Measurements from ENCODE around the gene MYO1D. TPM values are rescaled to one million over a fixed set of nuclear protein-coding genes. Genes with fewer than 3 reads are reported as not detected.

MYO1D gene
- total and polyA plus RNA-seq, 4 donors = 22.0 to 75.8 (median 61.4) TPM

- peaks cover 2 to 16% (median 8%) of the 10 kb centered on the region in 5 donors for H3K4me1 ChIP-seq (ENCODE audit: control insufficient read depth in 5 of 5, insufficient read depth in 5 of 5, low read length in 5 of 5)
- H3K36me3 ChIP-seq (ENCODE audit: control insufficient read depth in 4 of 4, insufficient read depth in 4 of 4, low read length in 4 of 4) = peaks cover 9 to 22% (median 10%) of the 10 kb centered on the region in 4 donors
- no peak for DNase-seq
- TF ChIP-seq, protein P1, sequence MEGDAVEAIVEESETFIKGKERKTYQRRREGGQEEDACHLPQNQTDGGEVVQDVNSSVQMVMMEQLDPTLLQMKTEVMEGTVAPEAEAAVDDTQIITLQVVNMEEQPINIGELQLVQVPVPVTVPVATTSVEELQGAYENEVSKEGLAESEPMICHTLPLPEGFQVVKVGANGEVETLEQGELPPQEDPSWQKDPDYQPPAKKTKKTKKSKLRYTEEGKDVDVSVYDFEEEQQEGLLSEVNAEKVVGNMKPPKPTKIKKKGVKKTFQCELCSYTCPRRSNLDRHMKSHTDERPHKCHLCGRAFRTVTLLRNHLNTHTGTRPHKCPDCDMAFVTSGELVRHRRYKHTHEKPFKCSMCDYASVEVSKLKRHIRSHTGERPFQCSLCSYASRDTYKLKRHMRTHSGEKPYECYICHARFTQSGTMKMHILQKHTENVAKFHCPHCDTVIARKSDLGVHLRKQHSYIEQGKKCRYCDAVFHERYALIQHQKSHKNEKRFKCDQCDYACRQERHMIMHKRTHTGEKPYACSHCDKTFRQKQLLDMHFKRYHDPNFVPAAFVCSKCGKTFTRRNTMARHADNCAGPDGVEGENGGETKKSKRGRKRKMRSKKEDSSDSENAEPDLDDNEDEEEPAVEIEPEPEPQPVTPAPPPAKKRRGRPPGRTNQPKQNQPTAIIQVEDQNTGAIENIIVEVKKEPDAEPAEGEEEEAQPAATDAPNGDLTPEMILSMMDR (IDR thresholded peaks at IDR 0.05; ENCODE audit: control extremely low read depth, extremely low read depth) = no peak
- no peak overlapping the region for H3K9ac ChIP-seq (ENCODE audit: insufficient read depth in 1 of 2, low read length in 2 of 2)
- H3K9me3 ChIP-seq (ENCODE audit: control insufficient read depth in 4 of 4, insufficient read depth in 3 of 4, low read length in 3 of 4) = no peaks in the 10 kb centered on the region
- no peak for ATAC-seq (ENCODE audit: insufficient read depth, low FRiP score)
- H3K27me3 ChIP-seq (ENCODE audit: control insufficient read depth in 3 of 3, insufficient read depth in 3 of 3, low read length in 2 of 3) = peaks cover 0 to 2% (median 0%) of the 10 kb centered on the region in 3 donors
- no peak overlapping the region for H3K4me3 ChIP-seq
- 44 to 53% methylated on average over 2 of the region's 2 CpGs for WGBS, 2 donors
- no peak overlapping the region for H3K27ac ChIP-seq (ENCODE audit: low read depth in 1 of 2, low read length in 1 of 2)
These were observed 431.0 kb downstream of the MYO1D start for GRCh38 chr17:32445971-32446370.

GRCh38 chr17:32445497-32445896, 431.4 kb downstream of the MYO1D start:
- ATAC-seq (ENCODE audit: insufficient read depth, low FRiP score) (no peak), DNase-seq (no peak)
- Histone ChIP-seq H3K27ac (ENCODE audit: low read depth in 1 of 2, low read length in 1 of 2) (peak overlapping the region in 1 of 2 donors; percentile 89), H3K27me3 (ENCODE audit: control insufficient read depth in 3 of 3, insufficient read depth in 3 of 3, low read length in 2 of 3) (peaks cover 0 to 2% (median 0%) of the 10 kb centered on the region in 3 donors), H3K4me1 (ENCODE audit: control insufficient read depth in 5 of 5, insufficient read depth in 5 of 5, low read length in 5 of 5) (peaks cover 2 to 16% (median 8%) of the 10 kb centered on the region in 5 donors), H3K9ac (ENCODE audit: insufficient read depth in 1 of 2, low read length in 2 of 2) (peak overlapping the region; percentile 77 to 85), H3K36me3 (ENCODE audit: control insufficient read depth in 4 of 4, insufficient read depth in 4 of 4, low read length in 4 of 4) (peaks cover 7 to 18% (median 10%) of the 10 kb centered on the region in 4 donors), H3K4me3 (peak overlapping the region; percentile 91), H3K9me3 (ENCODE audit: control insufficient read depth in 4 of 4, insufficient read depth in 3 of 4, low read length in 3 of 4) (no peaks in the 10 kb centered on the region)
- 21 to 28% methylated on average over 6 of the region's 6 CpGs for WGBS, 2 donors
- TF ChIP-seq, protein P1 (IDR thresholded peaks at IDR 0.05; ENCODE audit: control extremely low read depth, extremely low read depth) = no peak

DNA sequence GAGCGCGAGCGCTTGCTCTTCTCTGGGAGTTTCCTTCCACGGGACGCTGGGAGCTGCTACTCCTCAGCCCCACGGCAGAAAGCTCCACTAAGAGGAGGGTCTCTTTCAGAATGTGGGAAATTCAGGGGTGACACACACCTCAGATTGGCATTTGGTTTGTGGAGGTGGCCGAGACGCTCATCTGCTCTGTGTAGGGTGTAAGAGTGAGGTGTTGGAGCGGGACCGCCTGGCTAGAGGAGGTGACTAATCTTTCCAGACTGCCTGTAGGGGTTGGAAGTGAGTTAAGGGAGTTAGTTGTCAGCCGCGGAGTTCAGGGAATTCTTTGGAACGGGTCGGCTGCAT, 431.9 kb downstream of the MYO1D start:
- H3K36me3 ChIP-seq (ENCODE audit: control insufficient read depth in 4 of 4, insufficient read depth in 4 of 4, low read length in 4 of 4) = peaks cover 6 to 18% (median 10%) of the 10 kb centered on the region in 4 donors
- H3K27ac ChIP-seq (ENCODE audit: low read depth in 1 of 2, low read length in 1 of 2) = peak overlapping the region; percentile 87 to 89
- DNase-seq (peak; percentile 19 to 48 (median 32)), ATAC-seq (ENCODE audit: insufficient read depth, low FRiP score) (peak; percentile 61)
- TF ChIP-seq, protein P1 (IDR thresholded peaks at IDR 0.05; ENCODE audit: control extremely low read depth, extremely low read depth) = no peak
- H3K4me3 ChIP-seq = peak overlapping the region; percentile 91
- whole genome bisulfite sequencing, 2 donors = 0% methylated on average over 14 of the region's 14 CpGs
- H3K9me3 ChIP-seq (ENCODE audit: control insufficient read depth in 4 of 4, insufficient read depth in 3 of 4, low read length in 3 of 4) = no peaks in the 10 kb centered on the region
- H3K9ac ChIP-seq (ENCODE audit: insufficient read depth in 1 of 2, low read length in 2 of 2) = peak overlapping the region; percentile 77 to 85
- peaks cover 2 to 16% (median 8%) of the 10 kb centered on the region in 5 donors for H3K4me1 ChIP-seq (ENCODE audit: control insufficient read depth in 5 of 5, insufficient read depth in 5 of 5, low read length in 5 of 5)
- H3K27me3 ChIP-seq (ENCODE audit: control insufficient read depth in 3 of 3, insufficient read depth in 3 of 3, low read length in 2 of 3) = peaks cover 0 to 2% (median 0%) of the 10 kb centered on the region in 3 donors
